Endothelial cell of umbilical vein (primary cell): ENCODE data around the gene PCDHGA1.

Experiments
- EZH2 ChIP-seq: IDR thresholded peaks from 2 replicates; pipeline ENCODE4 v1.6.1; 2012; ENCODE audit warnings: borderline replicate concordance, low read depth, mild to moderate bottlenecking, moderate library complexity, low read length, inconsistent platforms; ENCODE audit not compliant: severe bottlenecking
- POLR2A ChIP-seq: IDR thresholded peaks from 2 replicates; pipeline ENCODE4 v1.6.1; 2012; ENCODE audit warnings: low read depth, mild to moderate bottlenecking, control low read depth, low read length
- POLR2AphosphoS5 ChIP-seq: IDR thresholded peaks from 2 replicates; pipeline ENCODE4 v1.6.1; 2012; ENCODE audit warnings: low read depth, mild to moderate bottlenecking, control low read depth, low read length, moderate library complexity; ENCODE audit not compliant: insufficient read depth
- TF ChIP-seq, protein P1 (sequence below), 2 donors: IDR thresholded peaks; 1 replicate in 1 of 2; 2 replicates in 1 of 2; pipeline ENCODE4 v1.5.1; 2011; ENCODE audit warnings: low read length in 2 of 2, mild to moderate bottlenecking in 2 of 2, moderate library complexity in 2 of 2, control low read depth in 1 of 2, inconsistent platforms in 1 of 2, low read depth in 1 of 2; ENCODE audit not compliant: insufficient read depth in 1 of 2; ENCODE audit errors: extremely low read depth in 1 of 2
- TF ChIP-seq, protein P2 (sequence below): IDR thresholded peaks from 2 replicates; pipeline ENCODE4 v1.6.1; 2011; ENCODE audit not compliant: insufficient read depth, insufficient read length

DNA sequence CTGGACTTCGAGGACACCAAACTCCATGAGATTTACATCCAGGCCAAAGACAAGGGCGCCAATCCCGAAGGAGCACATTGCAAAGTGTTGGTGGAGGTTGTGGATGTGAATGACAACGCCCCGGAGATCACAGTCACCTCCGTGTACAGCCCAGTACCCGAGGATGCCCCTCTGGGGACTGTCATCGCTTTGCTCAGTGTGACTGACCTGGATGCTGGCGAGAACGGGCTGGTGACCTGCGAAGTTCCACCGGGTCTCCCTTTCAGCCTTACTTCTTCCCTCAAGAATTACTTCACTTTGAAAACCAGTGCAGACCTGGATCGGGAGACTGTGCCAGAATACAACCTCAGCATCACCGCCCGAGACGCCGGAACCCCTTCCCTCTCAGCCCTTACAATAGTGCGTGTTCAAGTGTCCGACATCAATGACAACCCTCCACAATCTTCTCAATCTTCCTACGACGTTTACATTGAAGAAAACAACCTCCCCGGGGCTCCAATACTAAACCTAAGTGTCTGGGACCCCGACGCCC is 146.8 kb downstream of the PCDHGA1 start:
- TF ChIP-seq, protein P1, sequence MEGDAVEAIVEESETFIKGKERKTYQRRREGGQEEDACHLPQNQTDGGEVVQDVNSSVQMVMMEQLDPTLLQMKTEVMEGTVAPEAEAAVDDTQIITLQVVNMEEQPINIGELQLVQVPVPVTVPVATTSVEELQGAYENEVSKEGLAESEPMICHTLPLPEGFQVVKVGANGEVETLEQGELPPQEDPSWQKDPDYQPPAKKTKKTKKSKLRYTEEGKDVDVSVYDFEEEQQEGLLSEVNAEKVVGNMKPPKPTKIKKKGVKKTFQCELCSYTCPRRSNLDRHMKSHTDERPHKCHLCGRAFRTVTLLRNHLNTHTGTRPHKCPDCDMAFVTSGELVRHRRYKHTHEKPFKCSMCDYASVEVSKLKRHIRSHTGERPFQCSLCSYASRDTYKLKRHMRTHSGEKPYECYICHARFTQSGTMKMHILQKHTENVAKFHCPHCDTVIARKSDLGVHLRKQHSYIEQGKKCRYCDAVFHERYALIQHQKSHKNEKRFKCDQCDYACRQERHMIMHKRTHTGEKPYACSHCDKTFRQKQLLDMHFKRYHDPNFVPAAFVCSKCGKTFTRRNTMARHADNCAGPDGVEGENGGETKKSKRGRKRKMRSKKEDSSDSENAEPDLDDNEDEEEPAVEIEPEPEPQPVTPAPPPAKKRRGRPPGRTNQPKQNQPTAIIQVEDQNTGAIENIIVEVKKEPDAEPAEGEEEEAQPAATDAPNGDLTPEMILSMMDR (IDR thresholded peaks at IDR 0.05; ENCODE audit: extremely low read depth in 1 of 2, insufficient read depth in 1 of 2, low read depth in 1 of 2, low read length in 2 of 2) = no peak
- no peak for TF ChIP-seq POLR2A
- TF ChIP-seq, protein P2, sequence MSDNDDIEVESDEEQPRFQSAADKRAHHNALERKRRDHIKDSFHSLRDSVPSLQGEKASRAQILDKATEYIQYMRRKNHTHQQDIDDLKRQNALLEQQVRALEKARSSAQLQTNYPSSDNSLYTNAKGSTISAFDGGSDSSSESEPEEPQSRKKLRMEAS = no peak
- TF ChIP-seq EZH2 = peak; percentile 58
- TF ChIP-seq POLR2AphosphoS5 = no peak
